Mononuclear cell (primary cell): Measurements from ENCODE around the gene OPRL1. TPM values are rescaled to one million over a fixed set of nuclear protein-coding genes. Genes with fewer than 3 reads are reported as not detected.

ENCODE experiments used
- H3K27me3 ChIP-seq: 2 replicates; pipeline ENCODE4 v1.6.0; 2011; ENCODE audit warnings: low read length, control low read depth; ENCODE audit not compliant: insufficient read depth
- H3K4me1 ChIP-seq: 2 replicates; pipeline ENCODE4 v1.5.1; 2011; ENCODE audit warnings: mild to moderate bottlenecking, low read length, control low read depth; ENCODE audit not compliant: insufficient read depth
- H3K4me3 ChIP-seq: 2 replicates; pipeline ENCODE4 v1.5.1; 2011; ENCODE audit warnings: mild to moderate bottlenecking, low read length, moderate library complexity
- H3K9me3 ChIP-seq: 2 replicates; pipeline ENCODE4 v1.5.1; 2011; ENCODE audit warnings: low read depth, mild to moderate bottlenecking, control low read depth, low read length
- total RNA-seq: library from RNA; depleted of rRNA; stranded (reverse); fragments of >200 nt; gene quantifications from one replicate; pipeline ENCODE4 v1.2.3, GENCODE V29; 2012

The OPRL1 gene
- total RNA-seq, 1 donor, result 1.3 TPM

- H3K4me3 ChIP-seq, result no peak overlapping the region
- H3K27me3 ChIP-seq, result peaks cover 37% of the 10 kb centered on the region
- H3K4me1 ChIP-seq, result no peaks in the 10 kb centered on the region
- no peaks in the 10 kb centered on the region for H3K9me3 ChIP-seq
These were observed 30.0 kb upstream of the OPRL1 start for GRCh38 chr20:64049878-64050260.

GRCh38 chr20:64050261-64051032 lies 29.4 kb upstream of the OPRL1 start:
- H3K4me3 ChIP-seq, result no peak overlapping the region
- H3K4me1 ChIP-seq, result no peaks in the 10 kb centered on the region
- H3K27me3 ChIP-seq, result peaks cover 37% of the 10 kb centered on the region
- H3K9me3 ChIP-seq, result no peaks in the 10 kb centered on the region

- H3K4me1 ChIP-seq, result no peaks in the 10 kb centered on the region
- no peaks in the 10 kb centered on the region for H3K9me3 ChIP-seq
- no peak overlapping the region for H3K4me3 ChIP-seq
- peaks cover 35% of the 10 kb centered on the region for H3K27me3 ChIP-seq
These were observed 28.8 kb upstream of the OPRL1 start for GRCh38 chr20:64051033-64051452.

- H3K9me3 ChIP-seq, result no peaks in the 10 kb centered on the region
- H3K4me3 ChIP-seq, result no peak overlapping the region
- H3K27me3 ChIP-seq, result peaks cover 32% of the 10 kb centered on the region
- H3K4me1 ChIP-seq, result no peaks in the 10 kb centered on the region
These were observed 28.1 kb upstream of the OPRL1 start for GRCh38 chr20:64051561-64052325.

- Histone ChIP-seq H3K4me1 (peaks cover 2% of the 10 kb centered on the region), H3K9me3 (no peaks in the 10 kb centered on the region), H3K4me3 (no peak overlapping the region), H3K27me3 (peaks cover 30% of the 10 kb centered on the region)
These were observed 27.6 kb upstream of the OPRL1 start for GRCh38 chr20:64052326-64052722.

- Histone ChIP-seq H3K4me3 (no peak overlapping the region), H3K9me3 (no peaks in the 10 kb centered on the region), H3K4me1 (peaks cover 9% of the 10 kb centered on the region), H3K27me3 (peaks cover 22% of the 10 kb centered on the region)
These were observed 26.7 kb upstream of the OPRL1 start for GRCh38 chr20:64052987-64053840.

GRCh38 chr20:64053841-64054661 lies 25.8 kb upstream of the OPRL1 start:
- Histone ChIP-seq H3K4me1 (peaks cover 9% of the 10 kb centered on the region), H3K9me3 (no peaks in the 10 kb centered on the region), H3K4me3 (no peak overlapping the region), H3K27me3 (peaks cover 22% of the 10 kb centered on the region)

GRCh38 chr20:64055396-64055892 lies 24.4 kb upstream of the OPRL1 start:
- Histone ChIP-seq H3K9me3 (no peaks in the 10 kb centered on the region), H3K4me1 (peaks cover 9% of the 10 kb centered on the region), H3K27me3 (peaks cover 14% of the 10 kb centered on the region), H3K4me3 (no peak overlapping the region)

- Histone ChIP-seq H3K4me3 (no peak overlapping the region), H3K27me3 (peaks cover 8% of the 10 kb centered on the region), H3K9me3 (no peaks in the 10 kb centered on the region), H3K4me1 (peaks cover 9% of the 10 kb centered on the region)
These were observed 23.8 kb upstream of the OPRL1 start for GRCh38 chr20:64055893-64056638.

GRCh38 chr20:64056639-64056888 lies 23.3 kb upstream of the OPRL1 start:
- H3K4me1 ChIP-seq, result peaks cover 9% of the 10 kb centered on the region
- H3K9me3 ChIP-seq, result no peaks in the 10 kb centered on the region
- peaks cover 3% of the 10 kb centered on the region for H3K27me3 ChIP-seq

GRCh38 chr20:64056889-64057627 lies 22.8 kb upstream of the OPRL1 start:
- no peaks in the 10 kb centered on the region for H3K27me3 ChIP-seq

More at GRCh38 chr20:64056639-64056888, 23.3 kb upstream of the OPRL1 start:
- H3K4me3 ChIP-seq, result no peak overlapping the region

GRCh38 chr20:64057628-64058498 lies 22.0 kb upstream of the OPRL1 start:
- peaks cover 17% of the 10 kb centered on the region for H3K4me1 ChIP-seq
- H3K9me3 ChIP-seq, result no peaks in the 10 kb centered on the region
- H3K4me3 ChIP-seq, result no peak overlapping the region
- H3K27me3 ChIP-seq, result no peaks in the 10 kb centered on the region

More at GRCh38 chr20:64056889-64057627, 22.8 kb upstream of the OPRL1 start:
- H3K4me1 ChIP-seq, result peaks cover 9% of the 10 kb centered on the region
- no peaks in the 10 kb centered on the region for H3K9me3 ChIP-seq
- H3K4me3 ChIP-seq, result no peak overlapping the region
